Trophoblast cell (in vitro differentiated cells and primary cell): ENCODE data around the gene ASAP2.

Experiments
- DNase-seq, 2 donors: peaks; one replicate each; pipeline ENCODE4 v3.0.0-alpha.2; 2016
- H2AFZ ChIP-seq: 2 replicates; pipeline ENCODE4 v1.6.1; 2013; ENCODE audit warnings: low read length, moderate library complexity, mild to moderate bottlenecking; ENCODE audit not compliant: insufficient read depth, poor library complexity
- H2AK5ac ChIP-seq: 2 replicates; pipeline ENCODE4 v1.6.1; 2013; ENCODE audit warnings: mild to moderate bottlenecking, low read length
- H2BK120ac ChIP-seq: 2 replicates; pipeline ENCODE4 v1.6.1; 2013; ENCODE audit warnings: low read length, mild to moderate bottlenecking, moderate library complexity; ENCODE audit not compliant: insufficient read depth, poor library complexity
- H2BK12ac ChIP-seq: 2 replicates; pipeline ENCODE4 v1.6.1; 2013; ENCODE audit warnings: mild to moderate bottlenecking, low read length, moderate library complexity
- H2BK5ac ChIP-seq: 2 replicates; pipeline ENCODE4 v1.6.1; 2013; ENCODE audit warnings: low read length, low read depth, moderate library complexity, mild to moderate bottlenecking; ENCODE audit not compliant: poor library complexity
- H3K14ac ChIP-seq: 2 replicates; pipeline ENCODE4 v1.6.1; 2013; ENCODE audit warnings: mild to moderate bottlenecking, low read length
- H3K18ac ChIP-seq: 2 replicates; pipeline ENCODE4 v1.6.1; 2013; ENCODE audit warnings: mild to moderate bottlenecking, low read length
- H3K23ac ChIP-seq: 2 replicates; pipeline ENCODE4 v1.6.1; 2013; ENCODE audit warnings: low read length
- H3K27ac ChIP-seq: 2 replicates; pipeline ENCODE4 v1.5.1; 2013; ENCODE audit warnings: low read depth, mild to moderate bottlenecking, inconsistent platforms, low read length, moderate library complexity
- H3K27me3 ChIP-seq: 2 replicates; pipeline ENCODE4 v1.6.1; 2013; ENCODE audit warnings: inconsistent platforms, mild to moderate bottlenecking, low read length, moderate library complexity; ENCODE audit not compliant: insufficient read depth
- H3K36me3 ChIP-seq, 2 experiments: 1 replicate in 1 of 2; 2 replicates in 1 of 2; pipeline ENCODE4 v1.6.1; 2013; ENCODE audit warnings: low read length in 2 of 2, mild to moderate bottlenecking in 2 of 2, moderate library complexity in 1 of 2; ENCODE audit not compliant: insufficient read depth in 2 of 2, control insufficient read depth in 1 of 2
- H3K4ac ChIP-seq: 2 replicates; pipeline ENCODE4 v1.6.1; 2013; ENCODE audit warnings: low read depth, mild to moderate bottlenecking, low read length, moderate library complexity
- H3K4me1 ChIP-seq, 2 experiments: 1 replicate in 1 of 2; 2 replicates in 1 of 2; pipeline ENCODE4 v1.6.1; 2013; ENCODE audit warnings: low read length in 2 of 2, mild to moderate bottlenecking in 2 of 2, moderate library complexity in 1 of 2; ENCODE audit not compliant: insufficient read depth in 2 of 2, control insufficient read depth in 1 of 2
- H3K4me2 ChIP-seq: 2 replicates; pipeline ENCODE4 v1.6.1; 2013; ENCODE audit warnings: inconsistent platforms, mild to moderate bottlenecking, low read length, moderate library complexity
- H3K4me3 ChIP-seq: 2 replicates; pipeline ENCODE4 v1.5.1; 2013; ENCODE audit warnings: mild to moderate bottlenecking, low read depth, low read length, inconsistent platforms
- H3K79me1 ChIP-seq: one replicate; pipeline ENCODE4 v1.6.1; 2013; ENCODE audit warnings: low read length
- H3K79me2 ChIP-seq: 2 replicates; pipeline ENCODE4 v1.6.1; 2013; ENCODE audit warnings: low read length, mild to moderate bottlenecking; ENCODE audit not compliant: control insufficient read depth, insufficient read depth, poor library complexity
- H3K9ac ChIP-seq: 2 replicates; pipeline ENCODE4 v1.6.1; 2013; ENCODE audit warnings: mild to moderate bottlenecking, low read length
- H3K9me3 ChIP-seq: 2 replicates; pipeline ENCODE4 v1.6.1; 2013; ENCODE audit warnings: low read depth, mild to moderate bottlenecking, control low read depth, inconsistent platforms, low read length; ENCODE audit not compliant: insufficient read depth
- H4K12ac ChIP-seq: 2 replicates; pipeline ENCODE4 v1.6.1; 2013; ENCODE audit warnings: low read depth, mild to moderate bottlenecking, low read length, moderate library complexity
- H4K8ac ChIP-seq: 2 replicates; pipeline ENCODE4 v1.6.1; 2013; ENCODE audit warnings: low read depth, mild to moderate bottlenecking, low read length, moderate library complexity
- H4K91ac ChIP-seq: one replicate; pipeline ENCODE4 v1.6.1; 2013; ENCODE audit warnings: low read depth, mild to moderate bottlenecking, low read length, moderate library complexity
- WGBS: extraction: QIAGEN DNeasy Blood & Tissue Kit; methylation state at CpG from one replicate; pipeline ENCODE4 v1.1.7; 2013; ENCODE audit warnings: missing lambda C conversion rate; ENCODE audit not compliant: insufficient read length, insufficient coverage; ENCODE audit errors: extremely low coverage; 5-methylcytosine and 5-hydroxymethylcytosine counted together

The ASAP2 gene

GRCh38 chr2:9423922-9424272 lies 217.3 kb downstream of the ASAP2 start:
- H2AK5ac ChIP-seq = no peak overlapping the region
- H2BK5ac ChIP-seq = peak overlapping the region; percentile 5
- H2BK120ac ChIP-seq = peak overlapping the region; percentile 12
- H3K4me2 ChIP-seq = peak overlapping the region; percentile 92
- H4K12ac ChIP-seq = peak overlapping the region; percentile 72
- H4K91ac ChIP-seq = peak overlapping the region; percentile 74
- peak overlapping the region; percentile 82 for H3K18ac ChIP-seq
- peaks cover 11 to 13% of the 10 kb centered on the region in 2 experiments for H3K4me1 ChIP-seq
- DNase-seq = peak in 1 of 2 donors; percentile 19
- peak overlapping the region; percentile 86 for H3K9ac ChIP-seq
- H3K14ac ChIP-seq = peak overlapping the region; percentile 94
- H3K27me3 ChIP-seq = no peaks in the 10 kb centered on the region
- peak overlapping the region; percentile 96 for H2AFZ ChIP-seq
- H3K79me2 ChIP-seq = peaks cover 17% of the 10 kb centered on the region
- H3K4ac ChIP-seq = peak overlapping the region; percentile 11
- H3K23ac ChIP-seq = no peak overlapping the region
- H3K4me3 ChIP-seq = peak overlapping the region; percentile 88
- no peak overlapping the region for H2BK12ac ChIP-seq
- peaks cover under 1% of the 10 kb centered on the region in 2 experiments for H3K36me3 ChIP-seq
- H4K8ac ChIP-seq = peak overlapping the region; percentile 98
- H3K79me1 ChIP-seq = peaks cover 12% of the 10 kb centered on the region
- peak overlapping the region; percentile 51 for H3K27ac ChIP-seq
- WGBS = no CpG with 5 or more reads among the region's 21 CpGs
- no peaks in the 10 kb centered on the region for H3K9me3 ChIP-seq

- WGBS = no CpG with 5 or more reads among the region's 11 CpGs
- Histone ChIP-seq H3K36me3 (peaks cover 3% of the 10 kb centered on the region in 2 experiments), H2BK5ac (no peak overlapping the region), H3K4ac (peak overlapping the region; percentile 56), H3K23ac (peak overlapping the region; percentile 34), H2BK12ac (no peak overlapping the region), H2BK120ac (no peak overlapping the region), H2AFZ (no peak overlapping the region), H4K91ac (no peak overlapping the region), H2AK5ac (no peak overlapping the region), H3K27me3 (no peaks in the 10 kb centered on the region), H3K4me2 (peak overlapping the region; percentile 92), H3K4me3 (peak overlapping the region; percentile 88), H3K79me2 (peaks cover 17% of the 10 kb centered on the region), H3K9ac (peak overlapping the region; percentile 86), H3K79me1 (peaks cover 12% of the 10 kb centered on the region), H4K8ac (no peak overlapping the region), H3K27ac (no peak overlapping the region), H3K9me3 (no peaks in the 10 kb centered on the region), H3K18ac (no peak overlapping the region), H3K4me1 (peaks cover 11 to 13% of the 10 kb centered on the region in 2 experiments), H3K14ac (no peak overlapping the region), H4K12ac (no peak overlapping the region)
- DNase-seq = peak in 1 of 2 donors; percentile 15
Measured at GRCh38 chr2:9424447-9425164, 218.0 kb downstream of the ASAP2 start.

GRCh38 chr2:9428965-9429577 lies 222.5 kb downstream of the ASAP2 start:
- no CpG with 5 or more reads among the region's 5 CpGs for WGBS
- Histone ChIP-seq H3K9me3 (no peaks in the 10 kb centered on the region), H3K4me2 (no peak overlapping the region), H3K4me3 (no peak overlapping the region), H3K36me3 (peaks cover 16 to 18% of the 10 kb centered on the region in 2 experiments), H4K8ac (no peak overlapping the region), H3K4me1 (peaks cover 5% of the 10 kb centered on the region in 2 experiments), H3K4ac (no peak overlapping the region), H3K14ac (no peak overlapping the region), H2BK5ac (no peak overlapping the region), H4K12ac (no peak overlapping the region), H3K23ac (no peak overlapping the region), H3K18ac (no peak overlapping the region), H3K27me3 (no peaks in the 10 kb centered on the region), H3K79me2 (no peaks in the 10 kb centered on the region), H4K91ac (no peak overlapping the region), H2AFZ (no peak overlapping the region), H2BK12ac (no peak overlapping the region), H3K9ac (no peak overlapping the region), H2AK5ac (no peak overlapping the region), H3K79me1 (no peaks in the 10 kb centered on the region), H3K27ac (no peak overlapping the region), H2BK120ac (no peak overlapping the region)
- DNase-seq = no peak

- no peaks in the 10 kb centered on the region for H3K27me3 ChIP-seq
- H3K4me3 ChIP-seq = no peak overlapping the region
- H2AK5ac ChIP-seq = no peak overlapping the region
- H2BK120ac ChIP-seq = no peak overlapping the region
- H3K14ac ChIP-seq = no peak overlapping the region
- no peak overlapping the region for H3K9ac ChIP-seq
- WGBS = no CpG with 5 or more reads among the region's 2 CpGs
- no peak overlapping the region for H2BK12ac ChIP-seq
- no peak overlapping the region for H3K4me2 ChIP-seq
- H2AFZ ChIP-seq = no peak overlapping the region
- H3K27ac ChIP-seq = no peak overlapping the region
- no peak overlapping the region for H4K12ac ChIP-seq
- no peaks in the 10 kb centered on the region for H3K79me1 ChIP-seq
- no peak overlapping the region for H3K18ac ChIP-seq
- no peak overlapping the region for H2BK5ac ChIP-seq
- no peaks in the 10 kb centered on the region for H3K9me3 ChIP-seq
- no peak for DNase-seq
- H4K8ac ChIP-seq = no peak overlapping the region
- H3K79me2 ChIP-seq = no peaks in the 10 kb centered on the region
- H3K36me3 ChIP-seq = peaks cover 18 to 23% of the 10 kb centered on the region in 2 experiments
- no peak overlapping the region for H3K23ac ChIP-seq
- H3K4ac ChIP-seq = no peak overlapping the region
- H3K4me1 ChIP-seq = no peaks in the 10 kb centered on the region
- no peak overlapping the region for H4K91ac ChIP-seq
Measured at GRCh38 chr2:9430316-9431293, 224.0 kb downstream of the ASAP2 start.
